HepG2 (cell line): ENCODE results near the gene EEF1E1. TPM values are rescaled to one million over a fixed set of nuclear protein-coding genes. Genes with fewer than 3 reads are reported as not detected.

Experiments
- CREB1 ChIP-seq, 2 experiments: fragments of 450-650 bp in 1 of 2; IDR thresholded peaks; 2 replicates each; pipeline ENCODE4 v1.6.1; 2016 to 2017; ENCODE audit warnings: control low read depth in 1 of 2, mild to moderate bottlenecking in 1 of 2, missing compliant biosample characterization in 1 of 2, missing genetic modification characterization in 1 of 2
- FOXO1 ChIP-seq: sonication (generic); formaldehyde crosslinking; IDR thresholded peaks from 2 replicates; pipeline ENCODE4 v1.4.0; 2020; ENCODE audit warnings: missing genetic modification reagents
- GABPA ChIP-seq, 2 experiments: IDR thresholded peaks; 2 replicates each; pipeline ENCODE4 v1.6.1; 2011 to 2016; ENCODE audit warnings: low read depth in 2 of 2, low read length in 1 of 2, missing biosample characterization in 1 of 2, missing genetic modification characterization in 1 of 2
- GATAD2A ChIP-seq: IDR thresholded peaks from 2 replicates; pipeline ENCODE4 v1.6.1; 2016
- HIVEP1 ChIP-seq: sonication (generic); formaldehyde crosslinking; IDR thresholded peaks from 2 replicates; pipeline ENCODE4 v1.4.0; 2020; ENCODE audit warnings: mild to moderate bottlenecking, missing genetic modification reagents
- HNF4A ChIP-seq: sonication (generic); formaldehyde crosslinking; IDR thresholded peaks from 2 replicates; pipeline ENCODE4 v1.4.0; 2020; ENCODE audit warnings: missing genetic modification reagents
- JUN ChIP-seq: sonication (generic); formaldehyde crosslinking; IDR thresholded peaks from 2 replicates; pipeline ENCODE4 v1.4.0; 2020; ENCODE audit warnings: mild to moderate bottlenecking, missing genetic modification reagents
- MEF2D ChIP-seq: sonication (generic); formaldehyde crosslinking; IDR thresholded peaks from 2 replicates; pipeline ENCODE4 v1.5.1; 2020; ENCODE audit warnings: mild to moderate bottlenecking, missing genetic modification reagents
- NFE2 ChIP-seq: sonication (generic); formaldehyde crosslinking; IDR thresholded peaks from 2 replicates; pipeline ENCODE4 v1.4.0; 2020; ENCODE audit warnings: missing genetic modification reagents
- NR2F1 ChIP-seq, 2 experiments: fragments of 450-650 bp in 1 of 2; formaldehyde crosslinking in 1 of 2; IDR thresholded peaks; 2 replicates each; pipeline versions ENCODE4 v1.5.0 to v1.6.1; 2016 to 2020; ENCODE audit warnings: mild to moderate bottlenecking in 1 of 2, missing compliant biosample characterization in 1 of 2, missing genetic modification reagents in 1 of 2, moderate library complexity in 1 of 2
- NR2F6 ChIP-seq, 2 experiments: IDR thresholded peaks; 2 replicates each; pipeline ENCODE4 v1.6.1; 2016; ENCODE audit warnings: antibody characterized with exemption in 1 of 2, mild to moderate bottlenecking in 1 of 2
- ZNF12 ChIP-seq: sonication (generic); formaldehyde crosslinking; IDR thresholded peaks from 2 replicates; pipeline ENCODE4 v1.5.0; 2020; ENCODE audit warnings: missing genetic modification reagents
- ZNF121 ChIP-seq: sonication (generic); formaldehyde crosslinking; IDR thresholded peaks from 2 replicates; pipeline ENCODE4 v1.5.0; 2020; ENCODE audit warnings: mild to moderate bottlenecking, missing genetic modification reagents
- ZNF3 ChIP-seq: IDR thresholded peaks from 2 replicates; pipeline ENCODE4 v1.7.0; 2017; ENCODE audit warnings: inconsistent platforms
- ZNF317 ChIP-seq: sonication (generic); formaldehyde crosslinking; IDR thresholded peaks from 2 replicates; pipeline ENCODE4 v1.5.0; 2020; ENCODE audit warnings: mild to moderate bottlenecking, missing genetic modification reagents
- ZNF335 ChIP-seq: sonication (generic); formaldehyde crosslinking; IDR thresholded peaks from 2 replicates; pipeline ENCODE4 v1.4.0; 2020; ENCODE audit warnings: missing genetic modification reagents
- ZNF383 ChIP-seq: sonication (generic); formaldehyde crosslinking; IDR thresholded peaks from 2 replicates; pipeline ENCODE4 v1.4.0; 2020; ENCODE audit warnings: missing genetic modification reagents, mild to moderate bottlenecking, borderline replicate concordance
- ZNF441 ChIP-seq: sonication (generic); formaldehyde crosslinking; IDR thresholded peaks from 2 replicates; pipeline ENCODE4 v1.7.0; 2021; ENCODE audit warnings: missing genetic modification reagents, borderline replicate concordance
- ZNF616 ChIP-seq: sonication (generic); formaldehyde crosslinking; IDR thresholded peaks from 2 replicates; pipeline ENCODE4 v1.5.0; 2020; ENCODE audit warnings: low read depth, mild to moderate bottlenecking, missing genetic modification reagents
- ZNF7 ChIP-seq: IDR thresholded peaks from 2 replicates; pipeline ENCODE4 v1.6.1; 2016; ENCODE audit warnings: missing biosample characterization, missing genetic modification reagents
- ZNF761 ChIP-seq: sonication (generic); formaldehyde crosslinking; conservative IDR thresholded peaks from 2 replicates; pipeline ENCODE4 v1.4.0; 2020; ENCODE audit warnings: mild to moderate bottlenecking, missing genetic modification reagents
- polyA plus RNA-seq, 8 experiments: library from polyadenylated mRNA; depleted of rRNA in 3 of 8; stranded (reverse) in 7 of 8; unstranded in 1 of 8; fragments of >200 nt; fragmentation: Illumina TruSeq in 4 of 8; extraction: Trizol in 4 of 8; gene quantifications; 2 replicates each; pipeline versions ENCODE4 v1.2.1 to v1.2.3, GENCODE V29; 2011 to 2016; ENCODE audit warnings: low read depth in 4 of 8, missing spikeins in 1 of 8, mixed read lengths in 1 of 8; ENCODE audit not compliant: insufficient read depth in 1 of 8
- total RNA-seq, 5 experiments: library from RNA; depleted of rRNA; stranded (reverse); fragments of >200 nt; fragmentation: Illumina TruSeq; extraction: Trizol; gene quantifications; 2 replicates each; pipeline ENCODE4 v1.2.3, GENCODE V29; 2016; ENCODE audit warnings: low read depth in 1 of 5
- TF ChIP-seq, protein P1 (sequence below): sonication (generic); formaldehyde crosslinking; conservative IDR thresholded peaks from 2 replicates; pipeline ENCODE4 v1.4.0; 2020; ENCODE audit warnings: missing genetic modification reagents
- TF ChIP-seq, protein P2 (sequence below), 2 experiments: fragments of 450-650 bp in 1 of 2; sonication (generic) in 1 of 2; formaldehyde crosslinking; IDR thresholded peaks; 2 replicates each; pipeline versions ENCODE4 v1.5.0 to v1.8.0; 2020 to 2022; ENCODE audit warnings: mild to moderate bottlenecking in 1 of 2, missing genetic modification reagents in 1 of 2
- TF ChIP-seq, protein P3 (sequence below): IDR thresholded peaks from 2 replicates; pipeline ENCODE4 v1.6.1; 2016; ENCODE audit warnings: mild to moderate bottlenecking
- TF ChIP-seq, protein P4 (sequence below): IDR thresholded peaks from 2 replicates; pipeline ENCODE4 v1.6.1; 2016; ENCODE audit warnings: low read depth, borderline replicate concordance

EEF1E1 gene
- total and polyA plus RNA-seq, 2 of the 13 experiments (the other 11 are each of a cell fraction or from before 2014, with no cell fraction given), result 128 to 188 TPM

DNA sequence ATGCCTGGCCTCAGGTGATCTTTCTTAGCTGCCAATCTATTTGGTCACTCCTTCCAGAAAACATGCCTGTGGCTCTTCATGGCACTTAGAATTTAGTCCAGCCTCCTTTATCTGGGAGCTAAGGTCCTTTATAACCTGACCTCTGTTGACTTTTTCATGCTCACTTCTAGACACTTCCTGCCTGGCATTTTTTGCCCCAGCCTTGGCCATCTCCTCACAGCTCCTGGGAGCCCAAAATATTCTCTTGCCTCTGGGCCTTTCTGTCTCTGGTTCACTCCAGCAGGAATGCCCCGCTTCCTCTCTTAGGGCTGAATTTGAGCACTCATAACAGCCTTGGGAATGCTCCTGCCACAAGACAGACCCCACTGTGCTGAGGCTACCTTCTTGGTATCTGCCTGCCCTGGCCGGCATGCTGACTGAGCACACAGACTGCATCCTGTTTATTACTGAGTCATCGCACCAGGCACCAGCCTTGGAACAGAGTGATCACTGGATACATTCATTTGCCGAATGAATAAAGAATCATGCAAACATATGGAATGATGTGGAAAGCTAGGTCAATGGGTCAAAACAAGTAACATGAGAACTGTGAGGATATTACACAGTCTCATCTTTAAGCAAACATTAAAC lies 5.8 kb upstream of the EEF1E1 start (continued):
- TF ChIP-seq, protein P1, sequence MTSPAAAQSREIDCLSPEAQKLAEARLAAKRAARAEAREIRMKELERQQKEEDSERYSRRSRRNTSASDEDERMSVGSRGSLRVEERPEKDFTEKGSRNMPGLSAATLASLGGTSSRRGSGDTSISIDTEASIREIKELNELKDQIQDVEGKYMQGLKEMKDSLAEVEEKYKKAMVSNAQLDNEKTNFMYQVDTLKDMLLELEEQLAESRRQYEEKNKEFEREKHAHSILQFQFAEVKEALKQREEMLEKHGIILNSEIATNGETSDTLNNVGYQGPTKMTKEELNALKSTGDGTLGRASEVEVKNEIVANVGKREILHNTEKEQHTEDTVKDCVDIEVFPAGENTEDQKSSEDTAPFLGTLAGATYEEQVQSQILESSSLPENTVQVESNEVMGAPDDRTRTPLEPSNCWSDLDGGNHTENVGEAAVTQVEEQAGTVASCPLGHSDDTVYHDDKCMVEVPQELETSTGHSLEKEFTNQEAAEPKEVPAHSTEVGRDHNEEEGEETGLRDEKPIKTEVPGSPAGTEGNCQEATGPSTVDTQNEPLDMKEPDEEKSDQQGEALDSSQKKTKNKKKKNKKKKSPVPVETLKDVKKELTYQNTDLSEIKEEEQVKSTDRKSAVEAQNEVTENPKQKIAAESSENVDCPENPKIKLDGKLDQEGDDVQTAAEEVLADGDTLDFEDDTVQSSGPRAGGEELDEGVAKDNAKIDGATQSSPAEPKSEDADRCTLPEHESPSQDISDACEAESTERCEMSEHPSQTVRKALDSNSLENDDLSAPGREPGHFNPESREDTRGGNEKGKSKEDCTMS, result no peak
- TF ChIP-seq ZNF335 (CRISPR knock-in tag) (0 out of 2 replicates have a peak, but pooled peaks have one; percentile 29), NR2F1 (CRISPR knock-in tag; IDR thresholded peaks at IDR 0.05) (peak in 1 of 2 experiments; percentile 67; a peak in 2 of 4 replicates), ZNF441 (CRISPR knock-in tag) (no peak), HNF4A (CRISPR knock-in tag) (peak; percentile 5; the same call in 1 of the 2 replicates), ZNF3 (CRISPR knock-in tag) (peak; percentile 90), NR2F6 (IDR thresholded peaks at IDR 0.05) (peak; percentile 63), NR2F6 (CRISPR knock-in tag; IDR thresholded peaks at IDR 0.05) (peak; percentile 87), ZNF616 (CRISPR knock-in tag) (no peak), ZNF383 (CRISPR knock-in tag) (no peak), ZNF761 (CRISPR knock-in tag) (0 out of 2 replicates have a peak, but pooled peaks have one; percentile 79), FOXO1 (peak; percentile 94), GATAD2A (CRISPR knock-in tag) (peak; percentile 83), HIVEP1 (0 out of 2 replicates have a peak, but pooled peaks have one; percentile 22), ZNF7 (CRISPR knock-in tag) (peak; percentile 62), JUN (CRISPR knock-in tag) (0 out of 2 replicates have a peak, but pooled peaks have one; percentile 64), NFE2 (CRISPR knock-in tag) (peak; percentile 92), ZNF12 (peak; percentile 66; the same call in 1 of the 2 replicates), CREB1 (IDR thresholded peaks at IDR 0.05) (no peak), CREB1 (CRISPR knock-in tag; IDR thresholded peaks at IDR 0.05) (0 out of 2 replicates have a peak, but pooled peaks have one; percentile 17), ZNF121 (CRISPR knock-in tag) (peak; percentile 76), MEF2D (CRISPR knock-in tag) (peak; percentile 67; the same call in 1 of the 2 replicates), GABPA (IDR thresholded peaks at IDR 0.05; ENCODE audit: low read depth, low read length) (no peak), GABPA (CRISPR knock-in tag; IDR thresholded peaks at IDR 0.05; ENCODE audit: low read depth) (0 out of 2 replicates have a peak, but pooled peaks have one; percentile 20), ZNF317 (CRISPR knock-in tag) (0 out of 2 replicates have a peak, but pooled peaks have one; percentile 23)
- TF ChIP-seq, protein P2, sequence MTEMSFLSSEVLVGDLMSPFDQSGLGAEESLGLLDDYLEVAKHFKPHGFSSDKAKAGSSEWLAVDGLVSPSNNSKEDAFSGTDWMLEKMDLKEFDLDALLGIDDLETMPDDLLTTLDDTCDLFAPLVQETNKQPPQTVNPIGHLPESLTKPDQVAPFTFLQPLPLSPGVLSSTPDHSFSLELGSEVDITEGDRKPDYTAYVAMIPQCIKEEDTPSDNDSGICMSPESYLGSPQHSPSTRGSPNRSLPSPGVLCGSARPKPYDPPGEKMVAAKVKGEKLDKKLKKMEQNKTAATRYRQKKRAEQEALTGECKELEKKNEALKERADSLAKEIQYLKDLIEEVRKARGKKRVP (CRISPR knock-in tag; IDR thresholded peaks at IDR 0.05), result peak in 1 of 2 experiments; percentile 85; a peak in 2 of 4 replicates
- TF ChIP-seq, protein P3, sequence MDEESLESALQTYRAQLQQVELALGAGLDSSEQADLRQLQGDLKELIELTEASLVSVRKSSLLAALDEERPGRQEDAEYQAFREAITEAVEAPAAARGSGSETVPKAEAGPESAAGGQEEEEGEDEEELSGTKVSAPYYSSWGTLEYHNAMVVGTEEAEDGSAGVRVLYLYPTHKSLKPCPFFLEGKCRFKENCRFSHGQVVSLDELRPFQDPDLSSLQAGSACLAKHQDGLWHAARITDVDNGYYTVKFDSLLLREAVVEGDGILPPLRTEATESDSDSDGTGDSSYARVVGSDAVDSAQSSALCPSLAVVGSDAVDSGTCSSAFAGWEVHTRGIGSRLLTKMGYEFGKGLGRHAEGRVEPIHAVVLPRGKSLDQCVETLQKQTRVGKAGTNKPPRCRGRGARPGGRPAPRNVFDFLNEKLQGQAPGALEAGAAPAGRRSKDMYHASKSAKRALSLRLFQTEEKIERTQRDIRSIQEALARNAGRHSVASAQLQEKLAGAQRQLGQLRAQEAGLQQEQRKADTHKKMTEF (CRISPR knock-in tag), result peak; percentile 75
- TF ChIP-seq, protein P4, sequence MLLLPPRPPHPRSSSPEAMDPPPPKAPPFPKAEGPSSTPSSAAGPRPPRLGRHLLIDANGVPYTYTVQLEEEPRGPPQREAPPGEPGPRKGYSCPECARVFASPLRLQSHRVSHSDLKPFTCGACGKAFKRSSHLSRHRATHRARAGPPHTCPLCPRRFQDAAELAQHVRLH (CRISPR knock-in tag), result peak; percentile 75; the same call in 1 of the 2 replicates
